ENCODE data around the gene PRKAG1.

PRKAG1 gene

GRCh38 chr12:49049566-49050224 lies 31.1 kb upstream of the PRKAG1 start:
- no peak for DNase-seq (ENCODE audit: low spot score)

DNA sequence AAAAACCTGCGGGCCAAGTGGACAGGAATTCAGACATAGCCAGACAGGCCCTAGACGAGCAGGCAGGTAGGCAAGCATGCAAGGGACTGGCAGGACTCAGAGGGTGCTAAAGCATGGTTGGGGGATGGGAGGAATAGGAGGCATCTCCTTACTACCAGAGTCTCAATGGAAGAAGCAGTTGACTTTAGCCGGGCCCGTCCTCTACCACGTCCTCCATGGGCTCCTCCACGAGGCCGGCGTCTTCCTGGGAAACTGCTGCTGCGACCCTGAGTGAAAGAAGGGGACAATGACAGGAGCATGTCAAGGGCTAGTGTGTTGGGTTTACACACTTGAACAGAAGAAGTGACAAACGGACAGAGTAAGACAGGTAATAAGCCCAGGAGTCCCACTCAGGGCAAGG lies 30.4 kb upstream of the PRKAG1 start:
- no peak for DNase-seq (ENCODE audit: low spot score)

DNA sequence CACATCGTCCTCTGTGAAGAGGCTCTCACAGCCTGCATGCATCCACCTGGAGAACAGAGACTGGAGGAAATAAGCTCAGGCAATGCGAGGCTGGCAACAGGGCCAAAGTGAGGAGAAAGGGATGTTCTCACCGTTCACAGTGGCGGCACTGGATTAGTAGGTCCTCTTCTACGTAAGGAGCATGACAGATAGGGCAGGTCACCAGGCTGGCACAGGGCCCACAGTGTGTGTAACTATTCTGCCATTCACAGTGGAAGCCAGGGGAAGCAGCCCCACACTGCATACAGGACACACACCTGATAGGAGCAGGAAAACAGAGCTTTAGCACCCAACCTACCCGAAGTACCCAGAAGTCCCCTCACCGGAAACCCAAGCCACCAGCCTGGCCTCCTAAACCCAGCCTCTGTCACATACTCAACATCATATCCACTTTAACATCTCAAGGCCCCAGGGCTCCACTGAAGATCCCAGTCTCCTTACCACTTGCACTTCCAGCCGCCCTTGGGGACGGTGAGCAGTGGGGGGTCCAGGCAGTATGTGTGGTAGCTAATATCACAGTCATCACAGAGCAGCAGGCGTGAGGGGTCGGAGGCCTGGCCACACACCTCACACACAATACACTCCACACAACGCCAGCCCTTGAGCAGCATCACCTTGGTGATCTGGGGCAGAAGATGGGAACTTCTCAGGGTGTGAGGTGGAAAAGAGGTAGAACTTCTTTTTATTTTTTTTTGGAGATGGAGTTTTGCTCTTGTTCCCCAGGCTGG lies 27.7 kb upstream of the PRKAG1 start:
- DNase-seq (ENCODE audit: low spot score): no peak

DNA sequence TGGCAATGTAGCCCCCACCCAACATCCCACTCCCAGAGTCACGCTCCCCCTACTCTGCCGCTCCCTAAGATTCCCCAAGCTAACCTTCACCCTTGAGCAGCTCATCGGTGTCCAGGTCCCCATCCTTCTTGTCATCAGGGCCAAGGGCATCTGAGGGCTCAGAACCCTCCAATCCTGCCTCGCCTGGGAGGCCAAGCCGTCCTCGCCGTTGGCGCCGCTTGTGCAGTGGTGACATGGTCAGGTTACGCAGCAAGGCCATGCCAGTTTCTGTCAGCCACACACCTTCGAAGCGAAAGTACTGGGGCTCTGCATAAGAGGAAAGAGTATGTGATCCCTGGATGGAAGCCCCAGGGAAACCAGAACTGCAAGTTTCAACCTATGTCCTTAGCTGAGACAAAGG lies 26.1 kb upstream of the PRKAG1 start:
- no peak for DNase-seq (ENCODE audit: low spot score)

- DNase-seq (ENCODE audit: low spot score): peak; percentile 81
These were observed 25.3 kb upstream of the PRKAG1 start for GRCh38 chr12:49043856-49044258.

DNA sequence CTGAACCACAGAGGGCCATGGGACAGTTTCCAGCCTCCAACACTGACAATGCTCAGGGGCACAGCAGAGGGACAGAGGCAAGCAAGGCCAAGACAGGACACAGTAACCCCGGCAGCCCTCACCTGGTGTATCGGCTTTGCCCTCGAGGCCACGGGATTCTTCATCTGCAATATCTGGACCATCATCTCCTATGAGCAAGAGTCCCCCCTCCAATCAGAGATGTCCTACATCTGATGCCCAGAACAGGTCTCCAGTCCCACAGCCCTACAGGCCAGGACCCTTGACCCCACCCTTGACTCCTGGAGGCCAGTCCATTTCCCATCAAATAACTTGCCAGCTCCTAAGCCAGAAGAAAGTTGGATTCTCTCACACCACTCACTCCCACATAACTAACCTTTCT lies 24.7 kb upstream of the PRKAG1 start:
- DNase-seq (ENCODE audit: low spot score): no peak

- no peak for DNase-seq (ENCODE audit: low spot score)
These were observed 23.4 kb upstream of the PRKAG1 start for GRCh38 chr12:49041881-49042484.

GRCh38 chr12:49041036-49041880 lies 22.7 kb upstream of the PRKAG1 start:
- no peak for DNase-seq (ENCODE audit: low spot score)

DNA sequence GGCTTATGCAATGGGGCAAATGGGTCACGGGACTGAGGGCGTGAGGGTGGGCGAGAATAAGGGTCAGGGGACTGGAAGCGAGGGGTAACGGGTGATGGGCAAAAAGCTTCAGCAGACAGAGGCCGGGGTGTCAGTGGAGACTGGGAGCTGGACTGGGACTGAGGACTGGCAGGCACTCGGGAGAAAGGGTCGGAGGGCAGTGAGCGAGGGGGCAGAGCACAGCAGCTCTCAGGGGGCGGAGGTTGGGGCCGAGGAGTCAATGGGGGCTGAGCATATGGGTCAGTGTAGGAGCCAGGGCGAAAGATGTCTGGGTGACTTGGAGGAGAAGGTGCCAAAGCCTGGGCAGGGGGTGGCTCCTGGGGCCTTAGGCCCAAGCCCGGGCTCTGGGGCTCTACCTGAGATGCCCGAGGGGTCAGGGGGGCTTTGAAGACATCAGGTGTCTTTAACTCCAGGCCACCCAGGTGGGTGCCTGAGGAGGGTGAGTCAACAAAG lies 21.8 kb upstream of the PRKAG1 start:
- no peak for DNase-seq (ENCODE audit: low spot score)

- DNase-seq (ENCODE audit: low spot score): no peak
These were observed 21.1 kb upstream of the PRKAG1 start for GRCh38 chr12:49039421-49040363.

DNA sequence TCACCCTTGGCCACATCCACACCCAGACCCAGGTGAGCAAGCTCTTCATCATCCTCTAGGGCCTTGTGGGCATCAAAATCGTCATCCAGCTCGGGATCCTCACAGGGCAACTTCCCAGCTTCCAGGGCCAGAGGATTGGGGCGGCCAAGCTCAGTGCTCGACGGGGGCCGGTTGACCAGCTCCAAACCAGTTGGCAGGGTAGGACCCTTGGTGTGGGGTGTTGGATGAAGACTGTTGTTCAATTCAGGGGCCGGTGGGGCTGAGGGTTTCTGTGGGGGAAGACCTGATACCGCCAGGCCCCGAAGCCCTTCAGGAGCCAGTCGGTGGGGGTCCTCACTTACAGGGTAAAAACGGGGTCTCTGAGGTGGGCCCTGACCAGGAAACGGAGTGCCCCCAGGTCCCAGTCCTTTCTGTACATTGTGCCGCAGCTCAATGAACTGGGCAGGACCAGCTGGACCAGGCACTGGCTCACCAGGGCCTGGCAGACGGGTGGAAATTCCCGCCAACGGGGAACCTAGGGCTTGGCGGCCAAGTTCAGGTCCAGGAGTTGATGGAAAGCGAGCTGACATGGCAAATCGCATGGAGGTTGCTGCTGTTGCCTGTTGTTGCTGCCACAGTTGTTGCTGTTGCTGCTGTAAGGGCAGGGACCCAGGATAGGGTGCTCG lies 19.8 kb upstream of the PRKAG1 start:
- no peak for DNase-seq (ENCODE audit: low spot score)

GRCh38 chr12:49037947-49038237 lies 19.3 kb upstream of the PRKAG1 start:
- DNase-seq (ENCODE audit: low spot score): no peak

GRCh38 chr12:49037111-49037946 lies 18.8 kb upstream of the PRKAG1 start:
- DNase-seq (ENCODE audit: low spot score): no peak

DNA sequence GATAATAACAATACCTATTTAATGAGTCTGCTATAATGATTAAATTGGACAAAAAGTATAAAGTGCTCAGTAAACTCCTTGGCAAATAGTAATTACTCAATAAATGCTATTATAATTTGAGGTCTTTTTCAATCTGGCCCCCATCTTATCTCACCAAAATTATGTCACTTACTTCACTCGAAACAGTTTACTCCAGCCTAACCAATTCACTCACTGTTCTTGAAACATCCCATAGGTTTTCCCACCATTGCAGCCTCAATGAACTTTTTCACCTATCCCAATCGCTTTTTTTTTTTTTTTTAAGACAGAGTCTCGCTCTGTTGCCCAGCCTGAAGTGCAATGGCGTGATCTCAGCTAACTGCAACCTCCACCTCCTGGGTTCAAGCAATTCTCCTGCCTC lies 17.5 kb upstream of the PRKAG1 start:
- DNase-seq (ENCODE audit: low spot score): no peak

DNA sequence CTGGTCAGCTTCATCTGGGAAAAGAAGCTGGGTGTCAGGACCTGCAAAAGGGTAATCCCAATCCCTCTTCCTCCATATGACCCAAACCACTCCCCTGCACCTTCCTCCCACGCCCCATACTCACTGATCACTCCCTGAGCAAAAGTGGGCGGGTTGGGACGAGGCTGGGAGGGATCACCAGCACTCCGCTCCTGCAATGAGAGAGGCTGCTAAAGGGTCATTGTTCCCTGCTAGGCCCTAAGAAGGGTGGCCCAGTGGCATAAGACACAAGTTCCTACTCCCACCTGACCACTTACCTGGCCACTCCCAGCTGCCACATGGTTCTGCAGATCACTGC lies 15.7 kb upstream of the PRKAG1 start:
- no peak for DNase-seq (ENCODE audit: low spot score)

DNA sequence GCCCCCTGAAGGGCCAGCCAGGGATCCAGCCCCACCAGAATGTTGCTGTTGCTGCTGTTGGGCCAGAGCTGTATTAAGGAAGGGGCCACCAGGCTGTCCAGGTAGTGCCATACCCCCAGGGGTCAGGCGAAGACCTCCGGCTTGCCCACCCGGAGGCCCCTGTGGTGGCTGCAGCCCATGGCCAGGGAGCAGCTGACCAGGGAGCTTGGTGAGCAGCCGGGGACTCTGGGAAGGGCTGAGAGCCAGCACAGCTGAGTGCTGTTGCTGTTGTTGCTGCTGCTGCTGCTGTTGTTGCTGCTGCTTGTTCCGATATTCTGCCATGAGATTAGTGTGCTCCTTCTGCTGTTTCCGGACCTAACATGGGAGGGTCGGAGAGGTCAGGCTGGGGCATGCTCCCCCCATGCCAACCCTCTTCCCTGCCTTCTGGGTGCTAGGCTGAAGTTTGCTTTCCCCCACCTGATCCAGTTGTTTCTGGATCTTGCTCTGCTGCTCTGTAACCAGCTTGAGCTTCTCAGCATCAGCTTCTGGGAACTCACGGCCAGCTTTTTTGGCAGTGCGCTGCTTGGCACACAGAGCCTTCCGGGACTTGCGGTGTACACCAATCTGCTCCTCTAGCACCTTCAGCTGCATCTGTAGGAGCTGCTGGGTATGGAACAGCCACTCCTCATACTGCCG lies 15.2 kb upstream of the PRKAG1 start:
- DNase-seq (ENCODE audit: low spot score): no peak

DNA sequence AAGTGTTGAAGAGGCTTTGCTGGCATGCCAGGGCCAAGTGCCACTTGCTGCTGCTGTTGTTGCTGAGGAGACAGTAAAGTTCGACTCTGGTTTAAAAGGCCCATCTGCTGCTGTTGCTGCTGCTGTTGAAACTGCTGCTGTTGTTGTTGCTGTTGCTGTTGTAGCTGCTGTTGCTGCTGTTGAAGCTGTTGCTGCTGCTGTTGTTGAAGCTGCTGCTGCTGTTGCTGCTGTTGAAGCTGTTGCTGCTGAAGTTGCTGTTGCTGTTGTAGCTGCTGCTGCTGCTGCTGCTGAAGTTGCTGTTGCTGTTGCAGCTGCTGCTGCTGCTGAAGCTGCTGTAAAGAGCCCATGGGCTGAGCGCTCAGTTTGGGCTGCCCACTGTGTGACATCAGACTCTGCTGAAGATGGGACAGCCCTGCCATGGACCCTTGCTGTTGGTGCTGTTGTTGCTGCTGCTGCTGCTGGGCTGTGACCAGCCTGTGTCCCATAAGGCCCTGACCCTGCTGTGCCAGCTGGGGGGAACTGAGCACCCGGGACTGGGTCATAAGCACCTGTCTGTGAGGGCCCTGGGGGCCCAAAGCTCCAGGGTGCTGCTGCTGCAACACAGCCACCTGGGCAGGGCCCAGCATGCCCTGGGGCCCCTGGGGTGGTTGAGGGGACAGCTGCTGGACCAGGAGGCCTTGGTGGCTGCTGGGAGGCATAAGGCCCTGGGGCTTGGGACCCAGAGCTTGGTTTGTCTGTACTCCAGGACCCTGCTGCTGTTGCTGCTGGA lies 14.3 kb upstream of the PRKAG1 start:
- no peak for DNase-seq (ENCODE audit: low spot score)

GRCh38 chr12:49032276-49032675 lies 13.7 kb upstream of the PRKAG1 start:
- no peak for DNase-seq (ENCODE audit: low spot score)
